AG04450 (cell line): Measurements from ENCODE around the gene VDR. TPM values are rescaled to one million over a fixed set of nuclear protein-coding genes. Genes with fewer than 3 reads are reported as not detected.

Experiments used
- CTCF ChIA-PET: fragments of 300-600, 350-600 bp; formaldehyde crosslinking; extraction: SDS; loops from one replicate; lab custom pipeline; 2022; ENCODE audit warnings: antibody characterized with exemption, inconsistent platforms; lab: Charles Lee
- POLR2A ChIA-PET: fragments of 350-600 bp; formaldehyde crosslinking; extraction: SDS; loops from one replicate; lab custom pipeline; 2021; ENCODE audit warnings: antibody characterized with exemption, inconsistent platforms; lab: Yijun Ruan, JAX
- DNase-seq: peaks from one replicate; pipeline ENCODE4 v3.0.0-alpha.2; 2011; ENCODE audit warnings: low read depth, low spot score
- H3K27ac ChIP-seq: one replicate; pipeline ENCODE4 v1.5.1; 2012; ENCODE audit warnings: low read depth, low read length, control low read depth
- H3K27me3 ChIP-seq: one replicate; pipeline ENCODE4 v1.6.0; 2012; ENCODE audit warnings: low read length; ENCODE audit not compliant: control insufficient read depth, insufficient read depth
- H3K4me3 ChIP-seq: 2 replicates; pipeline ENCODE4 v1.5.1; 2011; ENCODE audit warnings: mild to moderate bottlenecking, low read depth, low read length, control low read depth
- H3K9me3 ChIP-seq: 2 replicates; pipeline ENCODE4 v1.5.1; 2012; ENCODE audit warnings: low read length; ENCODE audit not compliant: control insufficient read depth, insufficient read depth
- CTCF ChIP-seq: IDR thresholded peaks from 2 replicates; pipeline ENCODE4 v1.5.1; 2011; ENCODE audit warnings: low read depth, low read length, control low read depth, inconsistent platforms
- polyA plus RNA-seq: library from polyadenylated mRNA; depleted of rRNA; stranded (reverse); fragments of >200 nt; gene quantifications from 2 replicates; pipeline ENCODE4 v1.2.3, GENCODE V29; 2011

The VDR gene
- polyA plus RNA-seq, 1 experiment, result 11.9 TPM

- no peak overlapping the region for H3K4me3 ChIP-seq
- peaks cover 7% of the 10 kb centered on the region for H3K27me3 ChIP-seq
- no peak overlapping the region for H3K27ac ChIP-seq
- ChIA-PET CTCF (interaction anchor here (0.6 to 1.4 kb wide), 2 partner anchors 20 to 129 kb away, joined by 3 to 4 read pairs; no protein-coding TSS in a partner anchor), POLR2A (no interaction called here)
- H3K9me3 ChIP-seq, result peaks cover 4% of the 10 kb centered on the region; the same call in 1 of the 2 replicates
- no peak for DNase-seq
- no peak for TF ChIP-seq CTCF
Measured at GRCh38 chr12:47900131-47901062, 4.4 kb downstream of the VDR start.

- no peaks in the 10 kb centered on the region for H3K9me3 ChIP-seq
- ChIA-PET CTCF (interaction anchor here (0.6 to 1.4 kb wide), 2 partner anchors 19 to 57 kb away, joined by 3 to 4 read pairs; no protein-coding TSS in a partner anchor), POLR2A (no interaction called here)
- peak overlapping the region; percentile 11 for H3K27ac ChIP-seq
- no peak for TF ChIP-seq CTCF
- DNase-seq, result no peak
- no peaks in the 10 kb centered on the region for H3K27me3 ChIP-seq
- H3K4me3 ChIP-seq, result no peak overlapping the region
Measured at GRCh38 chr12:47899466-47899865, 5.3 kb downstream of the VDR start.

DNA sequence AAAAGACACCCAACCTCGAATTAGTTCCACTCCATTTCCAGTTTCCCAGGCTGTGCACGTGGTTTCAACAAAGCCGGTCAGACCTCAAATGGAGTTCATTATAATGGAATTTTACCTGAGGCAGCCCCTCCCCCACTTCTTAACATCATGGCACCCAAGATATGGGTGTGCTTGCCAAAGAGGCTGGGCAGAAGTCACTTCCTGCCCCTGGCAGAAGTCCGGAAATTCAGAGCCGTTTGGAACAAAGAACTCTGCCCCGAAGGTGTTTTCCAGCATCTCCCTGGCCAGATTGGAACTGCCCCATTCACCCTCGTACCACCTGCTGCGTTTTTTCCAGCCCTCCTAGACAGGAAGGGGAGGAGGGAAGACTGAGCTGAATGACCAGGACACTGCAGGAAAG is 8.2 kb downstream of the VDR start:
- no peaks in the 10 kb centered on the region for H3K27me3 ChIP-seq
- TF ChIP-seq CTCF, result no peak
- H3K9me3 ChIP-seq, result no peaks in the 10 kb centered on the region
- H3K4me3 ChIP-seq, result no peak overlapping the region
- CTCF ChIA-PET, result interaction anchor here (0.9 to 2.0 kb wide), 3 partner anchors 10 to 58 kb away, joined by 3 to 7 read pairs (median 7); no protein-coding TSS in a partner anchor
- no peak overlapping the region for H3K27ac ChIP-seq
- POLR2A ChIA-PET, result no interaction called here
- DNase-seq, result no peak

- Histone ChIP-seq H3K4me3 (no peak overlapping the region), H3K9me3 (no peaks in the 10 kb centered on the region), H3K27me3 (no peaks in the 10 kb centered on the region), H3K27ac (no peak overlapping the region)
- POLR2A ChIA-PET, result no interaction called here
- no peak for TF ChIP-seq CTCF
- CTCF ChIA-PET, result interaction anchor here (1.7 to 2.0 kb wide), 2 partner anchors 9 to 53 kb away, joined by 4 to 7 read pairs; partner anchors contain the start of gene VDR
- DNase-seq, result no peak
Measured at GRCh38 chr12:47896022-47896421, 8.8 kb downstream of the VDR start.

- CTCF ChIA-PET, result interaction anchor here (1.3 to 1.7 kb wide), 2 partner anchors 10 to 68 kb away, joined by 4 read pairs; partner anchors contain the start of gene VDR
- POLR2A ChIA-PET, result no interaction called here
- DNase-seq, result no peak
- Histone ChIP-seq H3K9me3 (no peaks in the 10 kb centered on the region), H3K4me3 (no peak overlapping the region), H3K27me3 (no peaks in the 10 kb centered on the region), H3K27ac (no peak overlapping the region)
- TF ChIP-seq CTCF, result no peak
Measured at GRCh38 chr12:47894652-47895051, 10.1 kb downstream of the VDR start.
